GM19455 (cell line): ENCODE results near the gene CHST13.
"Not testable (repeated sequence)": the region's sequence is repeated elsewhere in the genome, so short reads cannot be mapped to it uniquely, and the experiment has no call there.

Experiments
- ATAC-seq: cut with Tn5 transposase; IDR thresholded peaks from one replicate; pipeline ENCODE4 v1.9.1; 2021; ENCODE audit not compliant: unreplicated experiment

The CHST13 gene

GRCh38 chr3:126580746-126581145 lies 56.8 kb downstream of the CHST13 start:
- ATAC-seq = no peak

- no peak for ATAC-seq
Observed at GRCh38 chr3:126581569-126581968, 57.6 kb downstream of the CHST13 start.

DNA sequence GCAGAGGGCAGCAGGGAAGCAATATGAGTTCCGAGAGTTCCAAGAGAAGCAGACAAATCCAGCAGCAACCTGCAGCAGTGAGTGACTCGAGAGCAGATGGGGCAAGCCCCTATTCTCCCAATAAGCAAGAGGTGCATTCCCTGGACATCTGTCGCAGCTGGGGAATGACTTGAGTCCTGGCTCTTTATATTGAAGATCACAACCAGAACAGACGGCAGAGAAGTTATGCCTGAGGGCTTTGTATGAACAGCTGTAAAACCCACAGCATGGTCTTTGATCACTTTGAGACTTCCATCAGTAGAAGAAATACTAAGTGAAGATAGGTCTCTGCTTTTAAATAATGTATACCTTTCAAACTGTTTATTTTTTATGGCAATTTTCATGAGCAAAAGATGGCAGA lies 58.4 kb downstream of the CHST13 start:
- ATAC-seq = no peak

DNA sequence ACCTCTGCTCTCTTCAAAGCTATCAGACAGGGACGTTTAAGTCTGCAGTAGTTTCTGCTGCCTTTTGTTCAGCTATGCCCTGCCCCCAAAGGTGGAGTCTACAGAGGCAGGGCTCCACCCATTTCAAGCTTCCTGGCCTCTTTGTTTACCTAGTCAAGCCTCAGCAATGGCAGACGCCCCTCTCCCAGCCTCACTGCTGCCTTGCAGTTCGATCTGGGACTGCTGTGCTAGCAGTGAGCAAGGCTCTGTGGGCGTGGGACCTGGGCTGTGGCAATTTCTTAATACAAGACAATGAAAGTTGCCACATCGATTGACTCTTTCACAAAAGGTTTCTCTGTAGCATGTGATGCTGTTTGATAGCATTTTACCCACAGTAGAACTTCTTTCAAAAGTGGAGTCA lies 67.6 kb downstream of the CHST13 start:
- ATAC-seq = not testable (repeated sequence)
